Endothelial cell (in vitro differentiated cells): ENCODE results near the gene ZFP36. TPM values are rescaled to one million over a fixed set of nuclear protein-coding genes. Genes with fewer than 3 reads are reported as not detected.

Source experiments
- DNase-seq: peaks from one replicate; pipeline ENCODE4 v3.0.0; 2021; ENCODE audit warnings: low spot score
- H3K27ac Mint-ChIP-seq: one replicate; pipeline ENCODE4 v1.8.0; 2021; ENCODE audit warnings: mixed read lengths, inconsistent platforms; ENCODE audit not compliant: unreplicated experiment
- H3K27me3 Mint-ChIP-seq: one replicate; pipeline ENCODE4 v1.8.0; 2021; ENCODE audit warnings: mild to moderate bottlenecking, moderate library complexity, mixed read lengths, inconsistent platforms; ENCODE audit not compliant: unreplicated experiment
- H3K36me3 Mint-ChIP-seq: one replicate; pipeline ENCODE4 v1.8.0; 2021; ENCODE audit warnings: mild to moderate bottlenecking, low read depth, mixed read lengths, inconsistent platforms; ENCODE audit not compliant: unreplicated experiment
- H3K4me1 Mint-ChIP-seq: one replicate; pipeline ENCODE4 v1.8.0; 2021; ENCODE audit warnings: mild to moderate bottlenecking, mixed read lengths, inconsistent platforms; ENCODE audit not compliant: unreplicated experiment
- H3K4me3 Mint-ChIP-seq: one replicate; pipeline ENCODE4 v1.8.0; 2021; ENCODE audit warnings: mild to moderate bottlenecking, mixed read lengths, inconsistent platforms; ENCODE audit not compliant: unreplicated experiment
- H3K9me3 Mint-ChIP-seq: one replicate; pipeline ENCODE4 v1.8.0; 2021; ENCODE audit warnings: mixed read lengths, inconsistent platforms; ENCODE audit not compliant: unreplicated experiment
- long read RNA-seq: library from polyadenylated mRNA; unstranded; transcript quantifications from one replicate; pipeline ENCODE4 v2.0.0, GENCODE V29; 2020; ENCODE audit not compliant: unreplicated experiment
- total RNA-seq: library from RNA; stranded (reverse); fragmentation: NEBNext Ultra II Directional; extraction: Animal tissue kit (Norgen Biotek cat#: 25700); gene quantifications from one replicate; pipeline ENCODE4 v1.2.1, GENCODE V29; 2021; ENCODE audit not compliant: unreplicated experiment
- TF ChIP-seq, protein P1 (sequence below): fragments of 200-600 bp; sonication (generic); IDR thresholded peaks from one replicate; pipeline ENCODE4 v1.5.0; 2021; ENCODE audit warnings: antibody characterized with exemption; ENCODE audit not compliant: unreplicated experiment

ZFP36 gene, protein sequence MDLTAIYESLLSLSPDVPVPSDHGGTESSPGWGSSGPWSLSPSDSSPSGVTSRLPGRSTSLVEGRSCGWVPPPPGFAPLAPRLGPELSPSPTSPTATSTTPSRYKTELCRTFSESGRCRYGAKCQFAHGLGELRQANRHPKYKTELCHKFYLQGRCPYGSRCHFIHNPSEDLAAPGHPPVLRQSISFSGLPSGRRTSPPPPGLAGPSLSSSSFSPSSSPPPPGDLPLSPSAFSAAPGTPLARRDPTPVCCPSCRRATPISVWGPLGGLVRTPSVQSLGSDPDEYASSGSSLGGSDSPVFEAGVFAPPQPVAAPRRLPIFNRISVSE
- total RNA-seq, result 10.2 TPM
- long read RNA-seq, partial matches to known transcripts, result 0 of 2 reads
- long read RNA-seq, other reads (novel, unspliced or antisense), result 1 of 2 reads

DNA sequence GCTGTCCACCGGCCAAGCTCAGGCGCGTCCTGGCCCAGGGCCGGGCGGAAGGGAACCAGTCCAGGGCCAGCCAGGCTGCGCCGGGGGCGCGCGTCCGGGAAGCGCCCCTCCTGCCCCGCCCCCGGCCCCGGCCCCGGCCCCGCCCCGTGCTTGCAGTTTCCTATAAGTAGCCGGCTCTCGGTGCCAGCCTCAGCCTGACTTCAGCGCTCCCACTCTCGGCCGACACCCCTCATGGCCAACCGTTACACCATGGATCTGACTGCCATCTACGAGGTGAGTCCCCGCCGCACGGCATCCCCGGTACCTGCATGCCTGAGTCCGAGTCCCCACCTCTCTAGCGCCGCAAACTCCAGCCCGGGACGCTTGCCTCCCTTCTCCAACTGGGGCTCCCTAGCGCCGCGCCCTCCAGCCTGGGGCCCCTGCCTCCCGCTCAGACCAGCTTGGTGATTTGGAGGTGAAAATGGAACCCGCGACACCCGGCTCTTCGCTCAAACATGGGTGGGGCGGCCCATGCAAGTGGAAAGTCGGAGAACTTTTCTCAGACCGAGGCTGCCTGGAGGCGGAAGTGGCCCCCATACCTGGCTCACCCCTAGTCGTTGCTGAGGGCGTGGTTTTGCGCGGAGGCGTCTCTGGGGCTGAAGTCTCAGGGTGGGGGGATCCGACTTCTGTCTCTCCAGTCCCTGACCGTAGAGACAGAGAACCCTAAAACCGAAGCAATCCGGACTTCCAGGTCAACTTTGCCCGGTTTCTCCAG lies at the start of gene ZFP36:
TSS of gene ZFP36 (plus strand) at position 192 of the 754 bp plus-strand sequence. CDS start at position 250, 58 bp downstream.
- no peaks in the 10 kb centered on the region for H3K9me3 Mint-ChIP-seq
- H3K27me3 Mint-ChIP-seq, result peaks cover 32% of the 10 kb centered on the region
- H3K4me1 Mint-ChIP-seq, result peaks cover 31% of the 10 kb centered on the region
- peak; percentile 85 for DNase-seq
- H3K4me3 Mint-ChIP-seq, result peak within 1 kb of the TSS; percentile 95
- peaks cover 11% of the 10 kb centered on the region for H3K36me3 Mint-ChIP-seq
- TF ChIP-seq, protein P1, sequence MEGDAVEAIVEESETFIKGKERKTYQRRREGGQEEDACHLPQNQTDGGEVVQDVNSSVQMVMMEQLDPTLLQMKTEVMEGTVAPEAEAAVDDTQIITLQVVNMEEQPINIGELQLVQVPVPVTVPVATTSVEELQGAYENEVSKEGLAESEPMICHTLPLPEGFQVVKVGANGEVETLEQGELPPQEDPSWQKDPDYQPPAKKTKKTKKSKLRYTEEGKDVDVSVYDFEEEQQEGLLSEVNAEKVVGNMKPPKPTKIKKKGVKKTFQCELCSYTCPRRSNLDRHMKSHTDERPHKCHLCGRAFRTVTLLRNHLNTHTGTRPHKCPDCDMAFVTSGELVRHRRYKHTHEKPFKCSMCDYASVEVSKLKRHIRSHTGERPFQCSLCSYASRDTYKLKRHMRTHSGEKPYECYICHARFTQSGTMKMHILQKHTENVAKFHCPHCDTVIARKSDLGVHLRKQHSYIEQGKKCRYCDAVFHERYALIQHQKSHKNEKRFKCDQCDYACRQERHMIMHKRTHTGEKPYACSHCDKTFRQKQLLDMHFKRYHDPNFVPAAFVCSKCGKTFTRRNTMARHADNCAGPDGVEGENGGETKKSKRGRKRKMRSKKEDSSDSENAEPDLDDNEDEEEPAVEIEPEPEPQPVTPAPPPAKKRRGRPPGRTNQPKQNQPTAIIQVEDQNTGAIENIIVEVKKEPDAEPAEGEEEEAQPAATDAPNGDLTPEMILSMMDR, result no peak
- H3K27ac Mint-ChIP-seq, result peak within 1 kb of the TSS; percentile 89

DNA sequence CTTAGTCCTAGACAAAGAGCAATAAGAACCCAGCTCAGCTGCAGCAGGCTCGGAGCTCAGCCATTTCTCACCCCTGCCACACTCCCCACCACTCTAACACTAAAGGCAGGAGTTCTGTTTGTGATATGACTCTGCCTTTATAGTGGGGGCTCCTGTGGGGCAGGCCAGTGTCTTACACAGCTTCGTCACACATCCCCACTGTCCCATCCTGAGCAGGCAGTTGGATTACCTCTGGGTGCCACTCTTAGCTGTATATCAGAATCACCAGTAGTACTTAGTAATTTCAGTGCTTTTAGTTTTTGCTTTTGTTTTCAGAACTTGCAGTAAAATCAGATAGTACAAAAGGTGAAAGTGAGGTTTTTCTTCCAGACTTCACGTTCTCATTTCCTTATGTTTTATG lies 47.6 kb upstream of the ZFP36 start:
- Mint-ChIP-seq H3K4me1 (no peaks in the 10 kb centered on the region), H3K27ac (no peak overlapping the region), H3K9me3 (no peaks in the 10 kb centered on the region), H3K27me3 (peaks cover 1% of the 10 kb centered on the region), H3K4me3 (no peak overlapping the region), H3K36me3 (peaks cover 47% of the 10 kb centered on the region)
- TF ChIP-seq, protein P1, result no peak
- no peak for DNase-seq

- peaks cover 1% of the 10 kb centered on the region for H3K27me3 Mint-ChIP-seq
- no peak for DNase-seq
- H3K27ac Mint-ChIP-seq, result no peak overlapping the region
- peaks cover 45% of the 10 kb centered on the region for H3K36me3 Mint-ChIP-seq
- no peaks in the 10 kb centered on the region for H3K4me1 Mint-ChIP-seq
- H3K4me3 Mint-ChIP-seq, result no peak overlapping the region
- H3K9me3 Mint-ChIP-seq, result no peaks in the 10 kb centered on the region
- TF ChIP-seq, protein P1, result no peak
Observed at GRCh38 chr19:39360599-39360998, 46.0 kb upstream of the ZFP36 start.

DNA sequence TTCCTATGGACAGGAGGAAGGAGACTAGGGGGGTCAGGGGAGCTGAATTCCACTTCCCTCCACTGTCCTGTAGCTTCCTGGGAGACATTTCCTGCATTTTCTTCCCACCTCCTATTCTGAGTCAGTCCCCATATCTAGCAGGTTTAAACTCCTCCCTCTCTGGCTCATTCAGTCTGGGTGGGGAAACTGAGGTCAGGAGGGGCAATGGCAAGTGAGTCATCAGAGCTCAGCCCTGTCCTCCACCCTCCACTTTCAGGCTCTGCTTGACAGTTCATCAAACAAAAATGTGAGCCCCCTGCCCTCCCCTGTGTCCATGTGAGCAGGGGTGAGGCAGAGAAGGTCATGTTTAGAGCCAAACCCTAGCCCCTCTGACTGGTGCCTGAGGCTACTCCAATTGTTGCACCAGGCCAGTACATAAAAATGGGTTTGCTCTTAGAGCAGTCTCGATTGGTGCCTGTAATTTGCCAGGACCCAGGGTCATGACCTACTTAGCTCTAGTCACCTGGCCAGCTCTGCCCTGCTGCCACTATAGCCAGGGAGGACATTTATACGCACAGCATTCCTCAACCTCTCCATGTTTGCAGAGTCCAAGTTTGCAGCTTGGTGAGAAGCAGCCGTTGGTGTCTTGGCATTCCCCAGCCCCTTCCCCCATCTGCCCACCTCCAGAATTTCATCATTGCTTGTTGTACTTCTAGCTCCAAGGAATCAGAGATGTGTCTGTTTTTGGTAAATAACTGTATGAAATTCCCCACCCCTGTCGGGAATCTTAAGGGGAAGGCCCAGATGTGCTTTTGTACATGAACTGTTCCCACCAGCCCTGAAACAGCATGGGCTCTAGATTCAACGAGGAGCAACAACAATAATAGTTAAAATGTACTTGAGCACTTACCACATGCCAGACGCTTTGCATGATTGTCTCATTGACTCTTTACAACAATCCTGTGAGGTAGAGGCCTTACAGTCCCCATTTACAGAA lies 43.7 kb upstream of the ZFP36 start:
- H3K27me3 Mint-ChIP-seq, result no peaks in the 10 kb centered on the region
- DNase-seq, result no peak
- H3K36me3 Mint-ChIP-seq, result peaks cover 30% of the 10 kb centered on the region
- TF ChIP-seq, protein P1, result no peak
- H3K9me3 Mint-ChIP-seq, result no peaks in the 10 kb centered on the region
- no peak overlapping the region for H3K27ac Mint-ChIP-seq
- no peaks in the 10 kb centered on the region for H3K4me1 Mint-ChIP-seq
- H3K4me3 Mint-ChIP-seq, result no peak overlapping the region
